Hematopoietic multipotent progenitor cell treated with erythropoietin and hydrocortisone succinate and interleukin-3 and kit ligand, for 8 days (in vitro differentiated cells): Measurements from ENCODE around the gene TGFBRAP1.

Experiments used
- DNase-seq: peaks from one replicate; pipeline ENCODE4 v3.0.0-alpha.2; 2015

Gene TGFBRAP1

DNA sequence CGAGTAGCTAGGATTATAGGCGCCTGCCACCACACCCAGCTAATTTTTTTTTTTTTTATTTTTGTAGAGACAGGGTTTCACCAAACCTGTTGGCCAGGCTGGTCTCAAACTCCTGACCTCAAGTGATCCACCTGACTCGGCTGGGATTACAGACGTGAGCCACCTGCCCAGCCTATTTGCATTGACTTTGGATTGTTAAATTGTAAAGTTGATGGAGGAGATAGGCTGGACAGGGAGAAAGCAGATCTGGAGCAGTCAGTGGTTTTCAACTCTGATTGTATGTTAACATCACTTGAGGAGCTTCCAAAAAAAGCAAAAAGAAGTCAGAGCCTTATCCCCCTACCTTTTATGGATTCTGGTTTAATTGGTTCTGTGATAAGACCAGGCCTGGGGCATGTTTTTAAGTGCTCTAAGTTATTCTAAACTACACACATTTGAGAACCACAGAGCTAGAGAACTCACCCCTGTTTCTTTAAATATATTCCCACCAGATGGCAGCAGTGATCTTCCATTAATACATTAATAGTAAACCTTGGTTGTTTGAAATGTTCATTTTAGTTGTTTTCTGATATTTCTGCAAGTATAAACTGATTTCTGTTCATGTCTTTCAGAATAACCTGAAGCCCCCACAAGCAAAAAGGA, 15.3 kb upstream of the TGFBRAP1 start:
- peak; percentile 73 for DNase-seq

GRCh38 chr2:105339414-105339813, 9.9 kb upstream of the TGFBRAP1 start:
- DNase-seq, result no peak

DNA sequence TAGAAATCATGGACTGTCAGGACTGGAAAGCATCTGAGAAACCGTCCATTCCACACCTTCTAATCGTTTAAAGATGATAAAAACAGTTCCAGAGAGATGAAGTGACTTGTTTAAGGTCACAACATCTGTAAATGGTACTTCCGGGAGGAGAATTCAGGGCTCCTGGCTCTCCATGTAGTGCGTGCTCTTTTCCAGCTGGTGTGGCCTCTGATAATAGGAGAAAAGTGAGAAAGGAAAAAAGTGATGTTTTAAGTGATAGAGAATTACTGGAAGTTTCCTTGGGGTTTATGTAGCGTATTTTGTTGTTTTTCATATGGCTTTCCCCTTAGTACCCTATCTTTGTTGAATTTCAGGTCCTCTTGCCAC, 8.5 kb upstream of the TGFBRAP1 start:
- DNase-seq, result peak; percentile 24

DNA sequence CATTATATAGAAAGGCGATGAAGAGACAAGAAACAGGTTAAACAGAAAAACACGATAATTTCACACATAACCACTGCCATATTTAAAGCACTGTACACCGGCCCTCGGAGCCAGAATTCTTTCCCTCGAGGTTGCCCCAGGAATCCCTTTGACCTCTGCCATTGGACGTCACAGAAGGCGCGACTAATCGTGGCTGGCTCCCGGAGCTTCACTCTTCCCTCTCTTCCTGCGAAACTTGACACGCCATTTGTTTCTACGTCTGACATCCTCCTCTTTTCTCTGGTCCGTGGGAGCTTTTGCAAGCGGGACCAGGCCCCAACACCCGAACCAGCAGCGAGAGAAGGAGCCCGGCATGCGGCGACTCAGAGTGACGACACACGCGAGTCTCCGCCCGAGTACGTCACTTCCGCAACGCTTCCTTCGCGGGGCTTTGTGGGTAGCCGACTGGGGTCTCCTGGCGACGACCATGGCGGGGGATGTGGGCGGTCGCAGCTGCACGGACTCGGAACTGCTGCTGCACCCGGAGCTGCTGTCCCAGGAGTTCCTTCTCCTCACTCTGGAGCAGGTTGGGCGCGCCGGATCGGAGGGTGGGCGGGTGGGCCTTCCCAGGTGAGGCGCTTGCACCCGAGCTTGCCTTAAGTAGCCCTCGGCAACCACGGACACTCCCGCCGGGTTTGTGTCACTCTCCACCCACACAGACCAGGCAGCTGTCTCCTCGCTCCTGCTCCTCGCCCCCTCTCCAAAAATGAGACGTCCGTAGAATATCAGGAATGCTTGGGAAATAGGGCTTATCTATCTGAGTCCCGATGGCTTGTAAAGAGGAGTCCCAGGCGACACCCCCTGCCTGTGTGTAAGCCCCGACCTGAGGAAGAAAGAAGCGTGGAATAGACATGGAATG, 7.8 kb upstream of the TGFBRAP1 start, which contains the start of gene C2orf49:
TSS of gene C2orf49 (plus strand) at position 419 of the 898 bp plus-strand sequence. CDS start at position 467, 48 bp downstream.
- DNase-seq, result peak; percentile 91

GRCh38 chr2:105336786-105337121, 7.2 kb upstream of the TGFBRAP1 start:
- no peak for DNase-seq

DNA sequence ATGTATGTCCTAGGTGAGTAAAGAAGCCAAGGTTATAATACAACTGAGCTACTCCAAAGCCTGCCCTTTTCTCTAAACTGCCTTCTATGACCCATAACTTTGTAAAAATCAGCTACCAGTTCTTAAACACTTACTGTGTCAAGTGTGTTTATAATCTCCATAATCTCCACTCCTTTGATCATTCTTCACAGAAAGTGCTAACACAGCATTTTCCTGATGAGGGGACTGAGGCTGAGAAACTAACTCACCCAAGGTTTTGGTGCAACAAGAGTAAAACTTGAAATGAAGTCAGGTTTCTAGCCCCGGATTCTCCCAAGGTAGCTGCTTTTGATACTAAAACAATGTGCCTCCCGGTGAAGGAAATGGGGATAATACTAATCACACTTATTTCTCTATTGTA, 5.9 kb upstream of the TGFBRAP1 start:
- DNase-seq, result no peak

DNA sequence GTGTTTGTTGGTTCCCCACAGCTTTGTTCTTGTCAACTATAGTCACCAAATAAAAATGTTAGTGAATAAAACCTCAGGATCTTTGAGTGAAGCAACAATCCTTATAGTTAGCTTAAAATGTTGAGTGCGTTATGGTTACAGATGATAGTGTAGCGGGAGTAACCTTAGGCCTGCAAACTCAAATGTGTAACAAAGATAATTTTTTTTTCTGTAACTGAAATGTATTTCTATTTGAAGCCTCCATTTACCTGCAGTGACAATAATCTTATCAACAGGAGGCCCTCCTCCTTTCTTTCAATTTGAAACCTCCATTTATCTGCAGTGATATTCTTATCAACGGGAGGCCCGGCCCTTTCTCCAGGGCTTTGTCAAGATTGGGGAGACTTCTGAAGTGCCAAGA, 4.7 kb upstream of the TGFBRAP1 start:
- DNase-seq, result peak; percentile 60

DNA sequence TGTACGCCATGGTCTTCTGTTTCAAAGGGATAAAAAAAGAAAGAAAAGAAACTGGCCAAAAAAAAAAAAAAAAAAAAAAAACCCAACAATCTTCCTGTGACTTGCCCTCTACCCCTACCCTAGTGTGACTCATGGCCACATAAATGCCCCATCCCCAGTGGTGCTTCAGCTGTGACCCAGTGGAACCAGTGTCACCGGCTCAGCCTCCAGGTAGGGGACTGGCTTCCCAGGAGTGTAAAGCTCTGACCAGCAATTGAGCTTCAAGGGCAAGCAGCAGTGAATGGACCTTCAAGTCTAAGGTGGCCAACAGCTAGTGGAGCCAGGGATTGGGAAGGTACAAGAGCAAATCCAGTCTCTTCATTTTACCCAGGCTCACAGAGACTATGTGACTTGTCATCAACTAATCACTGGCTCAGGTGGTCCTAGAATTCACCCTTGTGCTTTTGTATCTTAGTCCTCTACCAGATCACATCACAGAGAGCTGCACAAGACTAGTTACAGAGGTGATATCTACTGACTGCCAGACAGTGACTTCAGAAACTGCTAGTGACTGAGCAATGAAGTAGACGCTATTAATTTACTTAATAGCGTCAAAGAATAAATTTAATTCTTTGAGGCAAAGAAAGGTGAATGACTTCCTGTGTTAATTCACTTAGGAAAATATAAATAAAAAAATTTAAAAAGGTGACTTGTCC, 1.3 kb upstream of the TGFBRAP1 start:
- DNase-seq, result peak; percentile 40

GRCh38 chr2:105329197-105329554, 359 bp downstream of the TGFBRAP1 start:
- DNase-seq, result peak; percentile 38

DNA sequence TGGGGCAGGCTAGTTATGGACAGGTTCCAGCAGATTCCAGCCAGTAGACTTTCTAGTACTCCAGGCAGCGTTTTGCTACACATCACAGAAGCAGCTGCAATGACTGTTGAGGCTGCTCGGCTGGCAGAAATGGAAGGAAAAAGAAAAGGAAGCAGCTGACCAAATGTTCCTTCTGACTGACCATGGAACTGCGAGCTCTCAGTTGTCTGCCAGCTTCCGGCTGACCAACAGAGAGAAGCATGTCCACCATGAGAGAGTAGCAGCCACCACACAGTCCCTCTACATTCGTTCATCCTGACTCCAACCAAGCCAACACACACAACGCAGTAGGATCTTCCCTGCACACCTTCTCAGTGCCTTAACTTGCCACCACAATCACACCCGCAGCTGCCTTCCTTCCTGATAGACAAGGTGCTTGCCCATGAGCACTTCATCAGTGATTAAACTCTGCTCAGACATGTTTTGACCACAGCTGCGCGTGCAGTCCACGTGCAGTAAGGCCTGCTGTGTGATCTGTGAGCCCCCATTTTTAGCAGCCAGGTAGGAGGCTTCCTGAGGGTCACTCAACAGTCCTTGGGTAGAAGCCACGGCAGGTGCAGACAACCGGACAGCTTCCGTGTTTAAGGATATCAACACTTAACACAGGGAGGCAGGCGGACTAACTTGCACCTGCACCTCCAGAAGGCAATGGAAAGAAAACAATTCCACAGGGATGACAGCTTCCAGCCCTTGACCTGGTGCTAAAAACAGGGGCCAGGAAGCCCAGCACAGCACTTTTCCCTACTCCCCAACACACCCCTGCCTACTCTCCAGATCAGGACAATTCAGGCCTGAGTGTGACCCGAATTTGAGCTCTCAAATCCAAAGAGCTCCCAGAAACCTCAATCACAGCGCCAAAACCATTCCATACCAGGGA, 996 bp downstream of the TGFBRAP1 start:
- peak; percentile 69 for DNase-seq

- DNase-seq, result no peak
Measured at GRCh38 chr2:105327690-105328089, 1.8 kb downstream of the TGFBRAP1 start.

DNA sequence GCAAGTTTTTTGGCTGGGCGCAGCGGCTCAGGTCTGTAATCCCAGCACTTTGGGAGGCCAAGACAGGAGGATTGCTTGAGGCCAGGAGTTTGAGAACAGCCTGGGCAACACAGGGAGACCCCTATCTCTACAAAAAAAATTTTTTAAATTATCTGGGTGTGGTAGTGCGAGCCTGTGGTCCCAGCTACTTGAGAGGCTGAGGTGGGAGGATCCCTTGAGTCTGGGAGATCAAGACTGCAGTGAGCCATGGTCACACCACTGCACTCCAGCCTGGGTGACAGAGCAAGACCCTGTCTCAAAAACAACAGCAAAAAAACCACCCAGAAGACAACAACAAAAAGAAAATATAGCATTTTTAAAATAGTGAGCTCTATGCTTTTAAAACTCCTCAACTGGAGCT, 2.3 kb downstream of the TGFBRAP1 start:
- peak; percentile 52 for DNase-seq

- DNase-seq, result peak; percentile 39
Measured at GRCh38 chr2:105325389-105325963, 4.1 kb downstream of the TGFBRAP1 start.

DNA sequence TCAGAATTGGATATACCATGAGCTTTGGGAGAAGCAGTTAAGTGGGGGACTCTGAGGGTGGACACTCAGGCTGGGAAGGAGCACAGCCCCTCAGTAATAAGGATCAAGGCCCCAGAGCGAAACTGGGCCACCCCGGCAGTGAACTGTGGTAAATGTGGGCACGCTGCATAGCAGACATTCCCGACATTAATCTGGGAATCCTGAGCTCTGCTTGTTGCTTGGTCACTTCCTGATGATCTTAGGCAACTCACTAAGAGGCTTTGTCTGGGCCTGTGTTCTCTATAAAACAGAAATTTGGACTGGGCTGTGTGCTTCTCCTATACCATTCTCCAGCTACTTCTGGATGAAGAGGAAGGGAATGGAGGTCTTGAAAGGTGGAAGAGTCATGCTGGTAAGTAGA, 4.8 kb downstream of the TGFBRAP1 start:
- DNase-seq, result no peak

- DNase-seq, result no peak
Measured at GRCh38 chr2:105324101-105324500, 5.4 kb downstream of the TGFBRAP1 start.

- DNase-seq, result peak; percentile 29
Measured at GRCh38 chr2:105323111-105323510, 6.4 kb downstream of the TGFBRAP1 start.

GRCh38 chr2:105321875-105322646, 7.5 kb downstream of the TGFBRAP1 start:
- peak; percentile 31 for DNase-seq

DNA sequence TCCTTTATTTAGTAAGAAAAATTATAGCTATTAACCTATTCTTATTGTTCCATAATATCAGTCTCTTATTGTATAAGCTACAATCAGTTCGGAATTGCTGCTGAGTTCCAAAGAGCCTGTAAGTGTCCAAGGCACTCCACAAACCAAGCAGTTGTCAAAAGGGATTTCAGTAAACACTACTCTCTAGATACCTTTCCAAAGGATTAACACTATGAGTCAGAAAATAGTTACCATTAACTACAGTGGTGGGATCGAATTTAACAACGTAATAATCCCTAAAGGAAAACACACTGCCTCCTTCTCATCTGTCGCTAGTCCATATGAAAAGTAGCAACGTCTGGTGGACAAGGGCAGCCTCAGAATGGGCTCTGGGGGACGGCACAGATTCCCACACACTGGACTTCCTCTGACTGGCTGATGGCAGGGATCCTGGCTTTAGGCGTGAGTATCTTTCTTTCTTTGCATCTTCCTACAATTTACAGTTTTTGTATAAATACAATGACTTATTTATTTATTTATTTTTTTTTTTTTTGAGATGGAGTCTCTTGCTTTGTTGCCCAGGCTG, 8.8 kb downstream of the TGFBRAP1 start:
- DNase-seq, result no peak

- DNase-seq, result no peak
Measured at GRCh38 chr2:105317937-105318336, 11.6 kb downstream of the TGFBRAP1 start.

DNA sequence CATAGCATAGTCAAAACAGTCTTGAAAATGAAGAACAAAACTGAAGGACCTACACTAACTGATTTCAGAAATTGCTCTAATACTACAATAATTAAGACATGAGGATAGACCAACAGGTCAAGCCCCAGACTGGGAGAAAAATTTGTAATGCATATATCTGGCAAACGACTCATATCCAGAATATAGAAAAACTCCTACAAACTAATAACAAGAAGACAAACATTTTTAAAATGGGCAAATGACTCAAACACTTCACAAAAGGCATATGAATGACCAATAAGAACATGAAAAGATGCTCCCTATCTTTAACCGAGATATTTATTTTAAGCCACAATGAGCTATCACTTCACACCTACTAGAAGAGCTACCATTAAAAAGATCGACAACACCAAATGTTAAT, 14.2 kb downstream of the TGFBRAP1 start:
- DNase-seq, result no peak

GRCh38 chr2:105313877-105314276, 15.7 kb downstream of the TGFBRAP1 start:
- no peak for DNase-seq
